Fibroblast of pulmonary artery (primary cell): Measurements from ENCODE around the gene SPSB3.

ENCODE experiments used
- DNase-seq: peaks from one replicate; pipeline ENCODE4 v3.0.0-alpha.2; 2010; ENCODE audit warnings: low read depth
- H3K4me3 ChIP-seq: replicated peaks from 2 replicates; pipeline ENCODE4 v1.5.1; 2011; ENCODE audit warnings: low read depth, mild to moderate bottlenecking, control low read depth, low read length, moderate library complexity
- TF ChIP-seq, protein P1 (sequence below): IDR thresholded peaks from 2 replicates; pipeline ENCODE4 v1.5.1; 2011; ENCODE audit warnings: mild to moderate bottlenecking, control low read depth, low read length, inconsistent platforms; ENCODE audit errors: missing control alignments

Gene SPSB3

DNA sequence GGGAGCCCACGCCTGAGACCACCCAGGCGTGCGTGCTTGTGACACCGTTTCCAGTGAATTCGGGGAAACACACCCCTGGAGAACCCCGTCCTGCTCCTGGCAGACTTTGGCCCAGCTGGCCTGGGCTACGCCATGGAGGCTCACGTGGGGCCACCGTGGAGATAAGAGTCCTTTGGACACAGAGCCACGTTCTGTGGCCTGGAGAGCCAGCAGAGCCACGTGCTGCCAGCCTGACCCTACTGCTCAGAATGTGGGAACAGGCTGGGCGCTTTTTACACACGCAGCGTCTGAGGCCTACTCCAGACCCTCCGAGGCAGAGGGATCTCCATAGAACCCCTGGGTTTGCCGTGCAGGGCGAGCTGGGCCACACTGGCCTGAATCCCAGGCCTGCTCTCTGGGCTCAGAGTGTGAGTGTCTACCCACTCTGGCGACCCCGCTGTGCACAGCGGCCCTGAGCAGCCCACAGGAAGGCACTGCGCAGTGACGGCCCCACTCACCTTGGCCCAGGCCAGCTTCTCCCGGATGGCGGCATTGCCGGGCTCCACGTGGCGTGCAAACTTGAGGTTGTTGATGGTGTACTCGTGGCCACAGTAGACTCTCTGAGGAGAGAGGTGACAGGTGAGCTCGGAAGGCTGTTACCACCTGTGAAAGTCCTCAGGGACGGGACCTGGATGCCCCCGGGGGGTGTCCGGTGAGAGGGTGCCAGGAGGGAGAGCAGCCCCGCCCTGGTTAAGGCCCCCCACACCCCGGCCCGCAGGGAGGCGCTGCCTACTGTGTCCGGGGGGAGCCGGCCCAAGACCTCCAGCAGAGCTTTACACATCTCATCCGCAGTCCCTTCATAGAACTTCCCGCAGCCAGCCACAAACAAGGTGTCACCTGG, 34.3 kb upstream of the SPSB3 start:
- no peak overlapping the region for H3K4me3 ChIP-seq
- no peak for DNase-seq
- TF ChIP-seq, protein P1, sequence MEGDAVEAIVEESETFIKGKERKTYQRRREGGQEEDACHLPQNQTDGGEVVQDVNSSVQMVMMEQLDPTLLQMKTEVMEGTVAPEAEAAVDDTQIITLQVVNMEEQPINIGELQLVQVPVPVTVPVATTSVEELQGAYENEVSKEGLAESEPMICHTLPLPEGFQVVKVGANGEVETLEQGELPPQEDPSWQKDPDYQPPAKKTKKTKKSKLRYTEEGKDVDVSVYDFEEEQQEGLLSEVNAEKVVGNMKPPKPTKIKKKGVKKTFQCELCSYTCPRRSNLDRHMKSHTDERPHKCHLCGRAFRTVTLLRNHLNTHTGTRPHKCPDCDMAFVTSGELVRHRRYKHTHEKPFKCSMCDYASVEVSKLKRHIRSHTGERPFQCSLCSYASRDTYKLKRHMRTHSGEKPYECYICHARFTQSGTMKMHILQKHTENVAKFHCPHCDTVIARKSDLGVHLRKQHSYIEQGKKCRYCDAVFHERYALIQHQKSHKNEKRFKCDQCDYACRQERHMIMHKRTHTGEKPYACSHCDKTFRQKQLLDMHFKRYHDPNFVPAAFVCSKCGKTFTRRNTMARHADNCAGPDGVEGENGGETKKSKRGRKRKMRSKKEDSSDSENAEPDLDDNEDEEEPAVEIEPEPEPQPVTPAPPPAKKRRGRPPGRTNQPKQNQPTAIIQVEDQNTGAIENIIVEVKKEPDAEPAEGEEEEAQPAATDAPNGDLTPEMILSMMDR, result no peak

DNA sequence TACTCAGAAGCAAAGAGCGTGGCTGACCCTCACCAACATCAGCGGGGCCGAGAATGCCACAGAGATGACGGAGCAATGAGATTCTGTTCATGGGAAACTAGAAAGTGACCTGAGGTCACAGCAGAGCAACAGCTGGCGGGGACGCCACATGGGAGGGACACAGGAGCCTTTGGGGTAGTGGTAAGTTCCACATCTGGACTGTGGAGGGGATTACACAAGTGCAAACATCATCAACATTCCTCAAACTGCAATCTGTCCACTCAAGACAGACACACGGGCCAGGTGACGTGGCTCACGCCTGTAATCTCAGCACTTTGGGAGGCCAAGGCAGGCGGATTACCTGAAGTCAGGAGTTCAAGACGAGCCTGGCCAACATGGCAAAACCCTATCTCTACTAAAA, 33.1 kb upstream of the SPSB3 start:
- TF ChIP-seq, protein P1, result no peak
- DNase-seq, result no peak
- no peak overlapping the region for H3K4me3 ChIP-seq

DNA sequence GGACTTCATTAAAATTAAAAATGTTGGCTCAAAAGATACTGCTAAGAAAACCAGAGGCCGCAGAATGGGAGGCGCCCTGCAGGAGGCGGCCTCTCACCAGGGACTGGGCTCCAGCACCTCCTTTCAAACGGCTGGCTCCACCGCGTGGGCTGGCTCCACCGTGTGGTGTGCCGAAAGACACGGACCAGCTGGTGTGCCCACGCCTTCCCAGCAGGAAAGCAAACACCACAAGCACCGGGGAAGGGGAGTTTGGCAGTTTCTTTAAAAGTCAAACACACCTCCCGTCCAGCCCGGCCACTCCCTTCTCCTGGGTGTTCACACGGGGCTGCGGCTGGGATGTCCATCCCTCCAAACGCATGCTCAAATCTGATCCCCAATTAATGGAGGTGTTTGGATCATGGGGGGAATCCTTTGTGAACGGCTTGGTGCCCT, 30.4 kb upstream of the SPSB3 start:
- TF ChIP-seq, protein P1, result peak; percentile 63
- peak; percentile 89 for DNase-seq

DNA sequence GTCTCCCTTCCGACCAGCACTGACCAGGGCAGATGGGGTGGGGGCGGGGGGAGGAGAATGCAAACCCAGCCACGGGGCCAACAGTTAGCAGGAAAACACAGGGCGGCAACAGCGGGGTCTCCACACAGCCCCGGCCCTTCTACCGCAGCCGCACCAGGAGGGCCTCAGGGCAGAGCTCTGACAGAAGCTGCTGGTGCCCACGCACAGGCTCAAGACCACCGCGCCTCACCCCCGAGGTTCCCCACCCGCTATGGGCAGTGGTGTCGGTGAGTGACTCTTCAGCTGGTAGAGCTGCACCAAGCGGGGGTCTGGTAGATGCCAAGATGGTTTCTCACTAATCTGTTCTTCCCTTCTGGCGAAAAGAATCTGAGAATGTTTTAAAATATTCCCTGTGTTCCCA, 28.2 kb upstream of the SPSB3 start:
- no peak for DNase-seq
- TF ChIP-seq, protein P1, result no peak
- H3K4me3 ChIP-seq, result no peak overlapping the region

More for the DNA sequence above, 30.4 kb upstream of the SPSB3 start:
- H3K4me3 ChIP-seq, result no peak overlapping the region

DNA sequence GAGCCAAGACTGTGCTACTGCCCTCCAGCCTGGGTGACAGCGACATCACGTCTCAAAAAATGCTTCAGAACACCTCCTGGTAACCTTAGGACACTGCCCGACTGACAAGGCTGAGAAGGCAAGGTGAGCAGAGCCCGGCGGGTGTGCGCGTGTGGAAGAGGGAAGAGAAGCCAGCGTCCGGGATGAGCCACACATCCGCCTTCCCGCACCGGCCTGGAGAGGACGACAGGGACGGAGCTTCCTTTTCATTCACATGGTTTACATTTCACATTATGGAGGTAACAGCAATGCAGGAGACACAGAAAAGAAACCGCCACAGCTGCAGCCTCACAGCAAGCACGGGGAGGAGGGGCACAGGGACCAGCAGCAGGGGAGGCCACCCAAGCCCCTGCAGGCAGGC, 27.7 kb upstream of the SPSB3 start:
- TF ChIP-seq, protein P1, result no peak
- H3K4me3 ChIP-seq, result no peak overlapping the region
- no peak for DNase-seq

DNA sequence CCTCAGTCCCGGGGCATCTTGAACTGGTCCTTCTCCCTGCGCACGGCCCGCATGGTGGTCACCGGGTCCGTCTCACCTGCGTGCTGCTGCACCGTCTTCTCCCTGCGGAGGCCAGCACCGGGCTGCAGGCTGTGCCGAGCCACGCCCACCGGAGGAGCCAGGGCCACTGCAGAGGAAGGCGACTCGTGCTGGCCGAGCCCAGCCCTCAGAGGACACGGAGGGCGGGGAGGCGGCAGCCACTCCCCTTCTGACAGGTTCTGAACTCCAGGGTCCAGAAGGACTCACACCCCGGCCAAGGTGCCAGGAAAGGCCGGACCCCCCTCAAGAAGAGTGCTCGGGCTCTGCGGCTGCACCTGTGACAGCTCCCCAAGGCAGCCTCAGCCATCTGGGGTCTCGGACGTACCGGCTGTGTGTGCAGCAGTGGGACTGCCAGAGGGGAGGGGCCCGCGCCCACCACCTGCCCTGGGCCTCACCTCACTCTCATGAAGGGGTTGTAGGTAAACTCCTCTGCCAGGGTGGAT, 27.0 kb upstream of the SPSB3 start:
- no peak for DNase-seq
- TF ChIP-seq, protein P1, result no peak
- H3K4me3 ChIP-seq, result no peak overlapping the region
